Raji (cell line): Measurements from ENCODE around the gene AKIRIN1.

Experiments
- POLR2A ChIP-seq: IDR thresholded peaks from 2 replicates; pipeline ENCODE4 v1.6.1; 2011; ENCODE audit warnings: low read depth, low read length, control low read depth; ENCODE audit not compliant: insufficient read depth

The AKIRIN1 gene

DNA sequence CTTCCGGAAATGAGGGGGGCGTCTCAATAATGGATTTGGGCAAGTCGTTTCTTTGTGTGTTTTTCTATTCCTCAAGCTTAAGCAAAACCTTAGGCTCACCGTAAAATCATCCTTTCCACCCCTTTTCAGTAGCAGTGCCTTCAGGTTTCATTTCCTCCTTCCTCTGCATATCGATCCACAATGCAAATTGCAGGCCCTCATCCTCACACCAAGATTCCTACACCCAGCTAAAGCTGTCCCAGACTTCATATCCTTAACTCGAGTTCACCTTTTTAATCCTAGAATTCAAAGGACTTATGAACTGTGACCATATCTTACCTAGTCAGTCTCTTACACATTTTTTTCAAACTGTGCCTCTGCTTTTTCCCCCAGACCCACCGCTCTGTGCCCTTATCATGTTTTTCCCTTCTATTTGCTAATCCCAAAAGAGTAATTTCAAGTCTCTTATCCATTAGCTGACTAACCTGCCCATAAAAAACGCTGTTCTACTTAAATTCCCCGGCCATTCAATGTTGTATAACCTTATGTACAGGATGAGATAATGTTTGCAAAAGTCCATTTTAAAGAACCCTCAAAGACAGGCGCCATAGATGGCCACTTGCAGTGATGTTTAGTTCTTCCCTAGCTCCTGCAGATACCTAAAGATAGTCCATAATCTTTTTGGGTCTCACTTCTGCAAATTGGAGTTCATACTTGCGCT, 1.5 kb downstream of the AKIRIN1 start:
- no peak for TF ChIP-seq POLR2A

DNA sequence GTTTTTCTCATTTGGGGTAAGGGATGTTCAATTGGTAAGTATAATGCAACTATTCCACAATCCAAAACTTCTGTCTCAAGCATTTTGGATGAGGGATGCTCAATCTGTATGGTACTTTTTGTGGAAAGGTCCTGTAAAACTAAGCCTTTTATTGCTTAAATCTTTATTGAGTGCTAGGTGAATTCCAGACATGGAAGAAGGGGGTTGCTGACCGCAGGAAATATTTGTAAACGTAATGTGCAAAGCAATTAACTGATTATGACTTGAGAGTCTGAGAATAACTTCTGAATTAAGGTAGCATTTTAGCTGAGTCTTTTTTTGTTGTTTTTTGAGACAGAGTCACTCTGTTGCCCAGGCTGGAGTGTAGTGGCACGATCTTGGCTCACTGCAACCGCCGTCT, 3.1 kb downstream of the AKIRIN1 start:
- TF ChIP-seq POLR2A, result no peak

- TF ChIP-seq POLR2A, result no peak
These were observed 6.2 kb downstream of the AKIRIN1 start for GRCh38 chr1:38997034-38997900.

GRCh38 chr1:38997901-38998190, 6.8 kb downstream of the AKIRIN1 start:
- no peak for TF ChIP-seq POLR2A

DNA sequence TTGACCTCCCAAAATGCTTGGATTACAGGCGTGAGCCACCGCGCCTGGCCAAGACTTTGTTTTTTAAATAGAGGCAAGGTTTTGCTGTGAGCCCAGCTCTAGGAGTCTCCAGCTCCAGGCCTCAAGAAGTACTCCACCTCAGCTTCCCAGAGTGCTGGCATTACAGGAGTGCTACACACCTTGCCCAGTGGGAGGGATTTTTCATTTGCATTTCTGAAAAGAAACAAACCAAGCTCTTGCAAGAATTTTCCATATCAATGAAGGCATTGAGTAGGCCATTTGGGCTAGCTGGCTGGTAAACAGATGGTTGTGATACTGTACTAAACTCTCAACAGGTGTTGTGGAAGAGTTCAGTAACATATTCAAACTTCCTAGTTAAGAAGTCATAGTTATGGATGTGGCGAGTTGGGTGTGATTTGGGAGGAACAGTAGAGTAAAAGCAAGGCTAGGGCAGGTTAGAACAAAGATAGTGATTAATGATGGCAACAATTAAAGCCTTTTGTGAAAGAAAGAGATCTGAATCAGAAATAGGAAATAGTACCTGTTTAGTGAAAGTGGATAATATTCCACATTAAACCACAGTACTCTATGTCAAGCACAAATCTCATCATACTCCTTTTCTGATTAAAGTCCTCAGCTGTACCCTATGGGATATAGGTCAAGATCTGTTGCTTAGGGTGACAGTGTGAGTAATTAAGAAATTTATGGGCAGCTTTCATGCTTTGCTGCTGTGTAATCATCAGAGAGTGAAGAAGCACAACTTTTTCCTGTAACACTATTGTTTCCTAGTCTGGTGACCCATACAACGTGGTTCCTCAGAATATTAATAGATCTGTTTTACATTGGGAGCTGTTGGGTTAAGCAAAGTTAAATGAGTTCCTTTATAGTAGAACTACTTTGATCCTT, 10.7 kb downstream of the AKIRIN1 start:
- TF ChIP-seq POLR2A, result no peak

DNA sequence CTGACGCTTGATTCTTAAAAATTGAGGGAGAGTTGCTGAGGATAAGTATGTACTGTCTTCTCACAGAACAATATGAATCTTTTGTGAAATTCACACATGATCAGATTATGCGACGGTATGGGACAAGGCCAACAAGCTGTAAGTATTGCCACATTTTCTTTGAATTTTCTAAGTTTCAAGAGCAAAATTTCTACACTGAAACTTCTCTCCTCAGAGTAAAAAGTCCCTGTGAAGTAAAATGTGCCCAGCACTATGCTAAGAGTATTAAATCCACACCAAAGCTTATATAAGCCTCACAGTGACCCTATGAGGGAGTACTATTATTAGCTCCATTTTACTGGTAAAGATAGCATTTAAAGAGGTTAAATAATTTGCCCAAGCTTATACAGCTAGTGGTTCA, 12.2 kb downstream of the AKIRIN1 start:
- TF ChIP-seq POLR2A, result no peak

DNA sequence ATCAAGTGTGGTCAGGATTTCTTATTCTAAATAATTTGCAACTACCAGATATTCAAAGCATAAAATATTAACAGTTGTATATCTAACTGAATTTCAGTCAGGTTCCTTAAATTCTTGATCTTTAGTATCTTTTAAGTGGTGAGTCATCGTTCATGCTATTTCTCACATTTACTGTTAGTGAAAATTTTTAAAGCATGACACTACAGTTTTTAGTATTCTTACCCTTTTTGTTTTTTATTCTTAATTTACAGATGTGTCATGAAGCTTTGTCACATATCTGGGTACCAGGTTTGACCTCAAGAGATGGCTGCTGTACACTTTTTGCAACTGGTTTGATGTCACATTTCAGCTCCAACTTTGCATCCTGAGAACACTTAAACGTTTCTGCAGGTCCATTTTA, 12.7 kb downstream of the AKIRIN1 start:
- TF ChIP-seq POLR2A, result no peak

DNA sequence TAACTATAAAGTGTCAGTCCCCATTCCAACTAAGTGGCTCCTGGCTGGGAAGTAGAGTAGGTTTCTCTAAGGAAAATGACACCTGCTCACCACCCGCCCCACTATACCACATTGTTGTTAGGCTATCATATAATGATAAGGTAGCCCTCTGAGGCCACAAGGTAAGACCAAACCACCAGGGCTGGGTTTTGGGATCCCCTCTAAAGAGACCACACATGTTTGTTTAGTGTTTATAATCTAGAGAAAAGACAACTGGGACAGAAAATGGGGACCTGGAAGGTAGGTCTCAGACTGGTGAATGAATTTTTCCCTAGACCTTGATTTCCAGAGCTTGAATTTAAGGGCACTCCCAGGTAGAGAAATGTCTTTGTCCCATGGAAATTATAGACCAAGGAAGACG, 15.2 kb downstream of the AKIRIN1 start:
- TF ChIP-seq POLR2A, result no peak

DNA sequence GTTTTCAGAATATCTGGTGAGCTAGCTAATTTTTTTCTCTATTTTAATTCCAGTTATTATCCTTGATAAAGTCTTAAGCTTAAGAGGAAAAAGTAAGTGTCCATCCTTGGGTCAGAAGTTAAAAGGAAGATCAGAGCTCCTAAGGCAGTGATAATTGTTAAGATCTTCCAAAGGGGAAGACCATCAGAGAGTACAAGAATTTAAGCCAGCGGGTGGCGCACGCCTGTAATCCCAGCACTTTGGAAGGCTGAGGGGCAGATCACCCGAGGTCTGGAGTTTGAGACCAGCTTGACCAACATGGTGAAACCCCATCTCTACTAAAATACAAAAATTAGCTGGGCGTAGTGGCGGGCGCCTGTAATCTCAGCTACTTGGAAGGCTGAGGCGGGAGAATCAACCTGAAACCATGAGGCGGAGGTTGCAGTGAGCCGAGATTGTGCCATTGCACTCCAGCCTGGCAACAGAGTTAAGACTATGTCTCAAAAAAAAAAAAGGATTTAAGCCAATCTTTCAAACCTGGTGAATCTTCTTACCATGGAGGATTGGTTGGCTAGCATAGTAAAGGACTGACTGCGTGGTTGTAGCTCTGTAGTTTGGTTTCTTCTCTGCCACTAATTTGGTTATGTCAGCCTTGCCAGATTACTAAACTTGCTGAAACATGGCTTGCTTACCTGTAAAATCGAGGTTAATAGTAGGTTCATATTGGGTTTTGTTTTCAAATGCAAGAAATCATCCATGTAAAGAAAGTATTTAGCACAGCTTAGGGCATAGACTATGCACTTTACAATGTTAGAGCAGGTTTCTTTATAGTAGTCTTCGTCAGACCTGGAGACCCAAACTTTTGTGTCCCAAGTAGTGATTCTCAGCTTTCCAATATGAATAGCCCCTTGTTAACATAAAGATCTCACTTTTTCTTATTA, 15.9 kb downstream of the AKIRIN1 start:
- TF ChIP-seq POLR2A, result no peak

DNA sequence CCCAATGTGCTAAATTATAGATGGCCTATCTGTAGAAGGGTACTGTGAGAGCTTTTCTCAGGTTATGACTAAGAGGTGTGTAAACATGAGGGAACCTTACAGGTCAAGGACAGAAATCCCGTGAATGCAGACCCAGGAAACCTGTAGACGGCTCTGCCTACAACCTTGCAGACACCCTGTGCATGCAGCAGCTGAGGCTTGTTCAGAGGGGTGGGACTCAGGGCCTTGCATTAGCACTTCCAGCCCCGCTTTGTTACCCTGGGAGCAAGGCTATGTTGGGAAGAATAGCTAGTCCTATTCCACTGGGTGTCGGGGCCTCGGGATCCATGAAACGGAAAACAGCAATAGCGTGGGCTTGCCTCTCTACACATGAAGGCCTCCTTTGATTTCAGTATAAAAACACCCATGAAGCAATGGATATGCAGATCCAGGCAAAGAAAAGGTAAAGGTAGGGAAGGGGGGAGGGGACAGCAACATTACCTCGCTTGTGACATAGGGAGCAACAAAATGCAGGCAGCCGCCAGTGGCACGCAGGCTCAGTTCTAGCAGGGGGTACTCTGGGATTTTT, 25.6 kb downstream of the AKIRIN1 start:
- no peak for TF ChIP-seq POLR2A

DNA sequence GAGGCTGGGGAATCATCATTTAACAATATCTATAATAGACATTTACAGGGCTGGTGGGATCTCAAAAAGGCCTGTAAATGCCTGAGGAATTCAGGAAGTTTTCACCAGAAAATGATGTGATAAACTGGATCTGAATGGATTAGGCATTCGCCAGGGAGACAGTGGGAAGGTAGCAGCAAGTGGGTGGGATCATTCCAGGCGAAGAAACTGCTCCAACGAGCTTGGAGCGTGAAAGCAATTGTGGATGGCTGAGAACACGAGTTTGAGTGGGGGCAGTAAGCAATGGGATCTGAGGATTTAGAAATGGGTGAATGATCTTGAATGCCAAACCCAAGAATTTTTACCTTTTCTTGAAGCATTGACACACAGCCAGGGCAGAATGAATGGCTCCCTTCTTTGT, 26.2 kb downstream of the AKIRIN1 start:
- no peak for TF ChIP-seq POLR2A

- TF ChIP-seq POLR2A, result no peak
These were observed 30.4 kb downstream of the AKIRIN1 start for GRCh38 chr1:39021426-39021825.

- no peak for TF ChIP-seq POLR2A
These were observed 32.1 kb downstream of the AKIRIN1 start for GRCh38 chr1:39023140-39023539.

DNA sequence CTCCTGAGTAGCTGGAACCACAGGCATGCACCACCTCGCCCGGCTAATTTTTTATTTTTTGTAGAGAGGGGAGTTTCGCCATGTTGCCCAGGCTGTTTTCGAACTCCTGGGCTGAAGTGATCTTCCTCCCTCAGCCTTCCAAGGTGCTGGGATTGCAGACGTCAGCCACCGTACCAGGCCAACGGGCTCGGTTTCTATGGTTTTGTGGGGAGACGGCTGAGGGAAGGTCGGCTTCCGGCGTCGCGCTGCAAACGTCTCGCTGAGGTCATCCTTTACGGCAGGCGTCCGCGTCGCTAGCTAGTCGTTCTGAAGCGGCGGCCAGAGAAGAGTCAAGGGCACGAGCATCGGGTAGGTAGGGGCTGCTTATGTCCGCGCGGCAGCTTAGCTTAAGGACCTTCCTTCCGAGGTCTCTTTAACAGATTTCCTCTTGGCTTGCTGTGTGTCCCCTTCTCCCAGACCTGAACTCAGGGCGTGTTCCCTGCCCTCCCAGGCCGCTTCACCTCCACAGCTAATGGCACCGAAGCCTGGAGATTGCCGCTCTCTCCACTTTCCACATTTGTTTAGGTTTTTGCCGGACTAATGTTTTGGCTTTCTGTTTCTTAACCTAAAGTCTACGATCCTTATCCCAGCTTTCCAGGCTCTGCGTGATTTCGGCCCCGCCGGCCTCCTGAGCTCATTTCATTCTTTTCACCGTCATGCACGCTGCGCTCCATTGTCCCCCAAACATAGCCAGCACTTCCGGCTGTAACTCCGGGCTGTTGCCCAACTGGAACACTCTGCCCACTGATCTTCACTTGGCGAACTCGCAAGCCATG, 35.2 kb downstream of the AKIRIN1 start, which contains the start of gene NDUFS5:
Gene NDUFS5, plus strand, starts transcription at position 300 of the 815 bp plus-strand sequence. CDS start 2,375 bp downstream, outside the sequence.
- peak; percentile 96 for TF ChIP-seq POLR2A
